ENCODE data around the gene ATR. TPM values are rescaled to one million over a fixed set of nuclear protein-coding genes. Genes with fewer than 3 reads are reported as not detected.
A peak's percentile ranks its signal among the peaks of the same experiment; 100 is the strongest.

Gene ATR
- total RNA-seq, 1 experiment from 2014 or later: 28.3 TPM

- ChIA-PET CTCF (no interaction called here), POLR2A (ENCODE audit: low non-redundant PET) (no interaction called here)
- peak within 1 kb of the TSS; percentile 99 for H3K4me3 ChIP-seq (ENCODE audit: low read depth, low read length, poor library complexity, severe bottlenecking)
- TF ChIP-seq CTCF (conservative IDR thresholded peaks at IDR 0.05; ENCODE audit: low read depth, low read length) (no peak), EZH2 (IDR thresholded peaks at IDR 0.05; ENCODE audit: borderline replicate concordance, low read depth, low read length, poor library complexity, severe bottlenecking) (no peak)
- intact Hi-C loops (cut with micrococcal nuclease; ENCODE audit: unreplicated experiment): no loop called here
- DNase-seq (ENCODE audit: low spot score): peak; percentile 95
- BruUV-seq (replicated peaks): TSS peak; percentile 95
- H3K36me3 ChIP-seq (ENCODE audit: insufficient read depth, low read length, poor library complexity, severe bottlenecking): no peaks in the 10 kb centered on the region
- no peaks in the 10 kb centered on the region for H3K27me3 ChIP-seq (replicated peaks; ENCODE audit: insufficient read depth, low read depth, low read length, poor library complexity)
- H3K27ac ChIP-seq (ENCODE audit: low read depth, low read length, poor library complexity, severe bottlenecking): peak within 1 kb of the TSS; percentile 96
- H3K9me3 ChIP-seq (ENCODE audit: low read depth, low read length, poor library complexity, severe bottlenecking): no peaks in the 10 kb centered on the region
- H3K4me1 ChIP-seq (ENCODE audit: insufficient read depth, low read length, poor library complexity, severe bottlenecking): peaks cover 12% of the 10 kb centered on the region
Measured at GRCh38 chr3:142447852-142448823, 130.4 kb downstream of the ATR start, which contains the start of gene XRN1. XRN1 (minus strand) TSS chr3:142448037; CDS start chr3:142447944, 93 bp downstream.

- BruUV-seq (replicated peaks): no TSS peak
- Histone ChIP-seq H3K27me3 (replicated peaks; ENCODE audit: insufficient read depth, low read depth, low read length, poor library complexity) (no peaks in the 10 kb centered on the region), H3K4me3 (ENCODE audit: low read depth, low read length, poor library complexity, severe bottlenecking) (peak overlapping the region; percentile 99), H3K4me1 (ENCODE audit: insufficient read depth, low read length, poor library complexity, severe bottlenecking) (peaks cover 12% of the 10 kb centered on the region), H3K36me3 (ENCODE audit: insufficient read depth, low read length, poor library complexity, severe bottlenecking) (no peaks in the 10 kb centered on the region), H3K9me3 (ENCODE audit: low read depth, low read length, poor library complexity, severe bottlenecking) (no peaks in the 10 kb centered on the region), H3K27ac (ENCODE audit: low read depth, low read length, poor library complexity, severe bottlenecking) (peak overlapping the region; percentile 96)
- CTCF ChIA-PET: no interaction called here
- intact Hi-C loops (cut with micrococcal nuclease; ENCODE audit: unreplicated experiment): no loop called here
- DNase-seq (ENCODE audit: low spot score): peak; percentile 30
- TF ChIP-seq CTCF (conservative IDR thresholded peaks at IDR 0.05; ENCODE audit: low read depth, low read length): no peak
- TF ChIP-seq EZH2 (IDR thresholded peaks at IDR 0.05; ENCODE audit: borderline replicate concordance, low read depth, low read length, poor library complexity, severe bottlenecking): no peak
- POLR2A ChIA-PET (ENCODE audit: low non-redundant PET): no interaction called here
Measured at GRCh38 chr3:142447301-142447851, 131.2 kb downstream of the ATR start.

GRCh38 chr3:142445816-142446254, 132.7 kb downstream of the ATR start:
- no peak for DNase-seq (ENCODE audit: low spot score)
- Histone ChIP-seq H3K4me1 (ENCODE audit: insufficient read depth, low read length, poor library complexity, severe bottlenecking) (peaks cover 12% of the 10 kb centered on the region), H3K36me3 (ENCODE audit: insufficient read depth, low read length, poor library complexity, severe bottlenecking) (no peaks in the 10 kb centered on the region), H3K4me3 (ENCODE audit: low read depth, low read length, poor library complexity, severe bottlenecking) (peak overlapping the region; percentile 99), H3K9me3 (ENCODE audit: low read depth, low read length, poor library complexity, severe bottlenecking) (no peaks in the 10 kb centered on the region), H3K27me3 (replicated peaks; ENCODE audit: insufficient read depth, low read depth, low read length, poor library complexity) (no peaks in the 10 kb centered on the region), H3K27ac (ENCODE audit: low read depth, low read length, poor library complexity, severe bottlenecking) (no peak overlapping the region)
- POLR2A ChIA-PET (ENCODE audit: low non-redundant PET): no interaction called here
- intact Hi-C loops (cut with micrococcal nuclease; ENCODE audit: unreplicated experiment): no loop called here
- CTCF ChIA-PET: no interaction called here
- no peak for TF ChIP-seq EZH2 (IDR thresholded peaks at IDR 0.05; ENCODE audit: borderline replicate concordance, low read depth, low read length, poor library complexity, severe bottlenecking)
- TF ChIP-seq CTCF (conservative IDR thresholded peaks at IDR 0.05; ENCODE audit: low read depth, low read length): no peak
- BruUV-seq (replicated peaks): no TSS peak
